ENCODE data around the gene CACNB3. TPM values are rescaled to one million over a fixed set of nuclear protein-coding genes. Genes with fewer than 3 reads are reported as not detected.

CACNB3 gene
- total and polyA plus RNA-seq, 2 of the 13 experiments (the other 11 are each of a cell fraction or from before 2014, with no cell fraction given) = 0.29 to 0.54 TPM

DNA sequence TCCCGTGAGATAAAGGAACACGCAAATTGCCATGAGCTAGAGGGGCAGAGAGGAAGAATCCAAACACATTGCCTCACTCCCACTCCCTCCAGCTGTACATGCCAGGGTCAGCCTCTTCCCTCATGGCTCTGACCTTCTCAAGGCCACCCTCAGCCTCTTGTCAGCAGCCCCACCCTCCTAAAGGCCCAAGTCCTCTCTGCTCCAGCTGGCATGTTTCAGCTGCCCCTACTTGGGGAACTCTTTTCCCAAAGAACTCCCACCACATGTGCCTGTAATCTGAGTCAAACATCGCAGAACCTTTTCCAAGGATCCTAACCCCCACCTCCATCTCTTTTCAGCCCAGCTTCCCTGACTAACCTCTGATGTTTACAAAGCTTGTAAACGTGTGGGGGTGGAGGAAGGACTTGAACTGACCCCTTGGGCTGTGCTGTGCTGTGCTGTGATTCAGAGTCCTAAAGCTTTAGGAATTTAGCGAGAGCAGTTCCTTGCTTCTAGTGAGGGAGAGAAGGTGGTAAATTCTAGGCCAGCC is 7.3 kb upstream of the CACNB3 start (continued):
- TF ChIP-seq, protein P1, sequence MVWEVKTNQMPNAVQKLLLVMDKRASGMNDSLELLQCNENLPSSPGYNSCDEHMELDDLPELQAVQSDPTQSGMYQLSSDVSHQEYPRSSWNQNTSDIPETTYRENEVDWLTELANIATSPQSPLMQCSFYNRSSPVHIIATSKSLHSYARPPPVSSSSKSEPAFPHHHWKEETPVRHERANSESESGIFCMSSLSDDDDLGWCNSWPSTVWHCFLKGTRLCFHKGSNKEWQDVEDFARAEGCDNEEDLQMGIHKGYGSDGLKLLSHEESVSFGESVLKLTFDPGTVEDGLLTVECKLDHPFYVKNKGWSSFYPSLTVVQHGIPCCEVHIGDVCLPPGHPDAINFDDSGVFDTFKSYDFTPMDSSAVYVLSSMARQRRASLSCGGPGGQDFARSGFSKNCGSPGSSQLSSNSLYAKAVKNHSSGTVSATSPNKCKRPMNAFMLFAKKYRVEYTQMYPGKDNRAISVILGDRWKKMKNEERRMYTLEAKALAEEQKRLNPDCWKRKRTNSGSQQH (CRISPR knock-in tag; IDR thresholded peaks at IDR 0.05; ENCODE audit: low read depth) = no peak
- TF ChIP-seq GPN1 (CRISPR knock-in tag; IDR thresholded peaks at IDR 0.05; ENCODE audit: borderline replicate concordance) (no peak), SUZ12 (IDR thresholded peaks at IDR 0.05; ENCODE audit: low read depth, low read length) (no peak), RAD21 (CRISPR knock-in tag; IDR thresholded peaks at IDR 0.05) (no peak), ZFP36L1 (CRISPR knock-in tag; IDR thresholded peaks at IDR 0.05) (no peak), TBP (CRISPR knock-in tag; IDR thresholded peaks at IDR 0.05) (no peak), ZNF567 (CRISPR knock-in tag; IDR thresholded peaks at IDR 0.05; ENCODE audit: borderline replicate concordance) (no peak), ZNF331 (CRISPR knock-in tag; IDR thresholded peaks at IDR 0.05) (0 out of 2 replicates have a peak, but pooled peaks have one; percentile 47), ZSCAN30 (CRISPR knock-in tag; IDR thresholded peaks at IDR 0.05) (no peak), ZMYM4 (CRISPR knock-in tag; IDR thresholded peaks at IDR 0.05) (no peak), ZFP82 (CRISPR knock-in tag; IDR thresholded peaks at IDR 0.05; ENCODE audit: borderline replicate concordance) (no peak)
- TF ChIP-seq, protein P2, sequence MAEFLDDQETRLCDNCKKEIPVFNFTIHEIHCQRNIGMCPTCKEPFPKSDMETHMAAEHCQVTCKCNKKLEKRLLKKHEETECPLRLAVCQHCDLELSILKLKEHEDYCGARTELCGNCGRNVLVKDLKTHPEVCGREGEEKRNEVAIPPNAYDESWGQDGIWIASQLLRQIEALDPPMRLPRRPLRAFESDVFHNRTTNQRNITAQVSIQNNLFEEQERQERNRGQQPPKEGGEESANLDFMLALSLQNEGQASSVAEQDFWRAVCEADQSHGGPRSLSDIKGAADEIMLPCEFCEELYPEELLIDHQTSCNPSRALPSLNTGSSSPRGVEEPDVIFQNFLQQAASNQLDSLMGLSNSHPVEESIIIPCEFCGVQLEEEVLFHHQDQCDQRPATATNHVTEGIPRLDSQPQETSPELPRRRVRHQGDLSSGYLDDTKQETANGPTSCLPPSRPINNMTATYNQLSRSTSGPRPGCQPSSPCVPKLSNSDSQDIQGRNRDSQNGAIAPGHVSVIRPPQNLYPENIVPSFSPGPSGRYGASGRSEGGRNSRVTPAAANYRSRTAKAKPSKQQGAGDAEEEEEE (CRISPR knock-in tag; IDR thresholded peaks at IDR 0.05; ENCODE audit: borderline replicate concordance) = no peak
- TF ChIP-seq, protein P3, sequence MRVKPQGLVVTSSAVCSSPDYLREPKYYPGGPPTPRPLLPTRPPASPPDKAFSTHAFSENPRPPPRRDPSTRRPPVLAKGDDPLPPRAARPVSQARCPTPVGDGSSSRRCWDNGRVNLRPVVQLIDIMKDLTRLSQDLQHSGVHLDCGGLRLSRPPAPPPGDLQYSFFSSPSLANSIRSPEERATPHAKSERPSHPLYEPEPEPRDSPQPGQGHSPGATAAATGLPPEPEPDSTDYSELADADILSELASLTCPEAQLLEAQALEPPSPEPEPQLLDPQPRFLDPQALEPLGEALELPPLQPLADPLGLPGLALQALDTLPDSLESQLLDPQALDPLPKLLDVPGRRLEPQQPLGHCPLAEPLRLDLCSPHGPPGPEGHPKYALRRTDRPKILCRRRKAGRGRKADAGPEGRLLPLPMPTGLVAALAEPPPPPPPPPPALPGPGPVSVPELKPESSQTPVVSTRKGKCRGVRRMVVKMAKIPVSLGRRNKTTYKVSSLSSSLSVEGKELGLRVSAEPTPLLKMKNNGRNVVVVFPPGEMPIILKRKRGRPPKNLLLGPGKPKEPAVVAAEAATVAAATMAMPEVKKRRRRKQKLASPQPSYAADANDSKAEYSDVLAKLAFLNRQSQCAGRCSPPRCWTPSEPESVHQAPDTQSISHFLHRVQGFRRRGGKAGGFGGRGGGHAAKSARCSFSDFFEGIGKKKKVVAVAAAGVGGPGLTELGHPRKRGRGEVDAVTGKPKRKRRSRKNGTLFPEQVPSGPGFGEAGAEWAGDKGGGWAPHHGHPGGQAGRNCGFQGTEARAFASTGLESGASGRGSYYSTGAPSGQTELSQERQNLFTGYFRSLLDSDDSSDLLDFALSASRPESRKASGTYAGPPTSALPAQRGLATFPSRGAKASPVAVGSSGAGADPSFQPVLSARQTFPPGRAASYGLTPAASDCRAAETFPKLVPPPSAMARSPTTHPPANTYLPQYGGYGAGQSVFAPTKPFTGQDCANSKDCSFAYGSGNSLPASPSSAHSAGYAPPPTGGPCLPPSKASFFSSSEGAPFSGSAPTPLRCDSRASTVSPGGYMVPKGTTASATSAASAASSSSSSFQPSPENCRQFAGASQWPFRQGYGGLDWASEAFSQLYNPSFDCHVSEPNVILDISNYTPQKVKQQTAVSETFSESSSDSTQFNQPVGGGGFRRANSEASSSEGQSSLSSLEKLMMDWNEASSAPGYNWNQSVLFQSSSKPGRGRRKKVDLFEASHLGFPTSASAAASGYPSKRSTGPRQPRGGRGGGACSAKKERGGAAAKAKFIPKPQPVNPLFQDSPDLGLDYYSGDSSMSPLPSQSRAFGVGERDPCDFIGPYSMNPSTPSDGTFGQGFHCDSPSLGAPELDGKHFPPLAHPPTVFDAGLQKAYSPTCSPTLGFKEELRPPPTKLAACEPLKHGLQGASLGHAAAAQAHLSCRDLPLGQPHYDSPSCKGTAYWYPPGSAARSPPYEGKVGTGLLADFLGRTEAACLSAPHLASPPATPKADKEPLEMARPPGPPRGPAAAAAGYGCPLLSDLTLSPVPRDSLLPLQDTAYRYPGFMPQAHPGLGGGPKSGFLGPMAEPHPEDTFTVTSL (CRISPR knock-in tag; IDR thresholded peaks at IDR 0.05; ENCODE audit: borderline replicate concordance) = no peak
- TF ChIP-seq, protein P4, sequence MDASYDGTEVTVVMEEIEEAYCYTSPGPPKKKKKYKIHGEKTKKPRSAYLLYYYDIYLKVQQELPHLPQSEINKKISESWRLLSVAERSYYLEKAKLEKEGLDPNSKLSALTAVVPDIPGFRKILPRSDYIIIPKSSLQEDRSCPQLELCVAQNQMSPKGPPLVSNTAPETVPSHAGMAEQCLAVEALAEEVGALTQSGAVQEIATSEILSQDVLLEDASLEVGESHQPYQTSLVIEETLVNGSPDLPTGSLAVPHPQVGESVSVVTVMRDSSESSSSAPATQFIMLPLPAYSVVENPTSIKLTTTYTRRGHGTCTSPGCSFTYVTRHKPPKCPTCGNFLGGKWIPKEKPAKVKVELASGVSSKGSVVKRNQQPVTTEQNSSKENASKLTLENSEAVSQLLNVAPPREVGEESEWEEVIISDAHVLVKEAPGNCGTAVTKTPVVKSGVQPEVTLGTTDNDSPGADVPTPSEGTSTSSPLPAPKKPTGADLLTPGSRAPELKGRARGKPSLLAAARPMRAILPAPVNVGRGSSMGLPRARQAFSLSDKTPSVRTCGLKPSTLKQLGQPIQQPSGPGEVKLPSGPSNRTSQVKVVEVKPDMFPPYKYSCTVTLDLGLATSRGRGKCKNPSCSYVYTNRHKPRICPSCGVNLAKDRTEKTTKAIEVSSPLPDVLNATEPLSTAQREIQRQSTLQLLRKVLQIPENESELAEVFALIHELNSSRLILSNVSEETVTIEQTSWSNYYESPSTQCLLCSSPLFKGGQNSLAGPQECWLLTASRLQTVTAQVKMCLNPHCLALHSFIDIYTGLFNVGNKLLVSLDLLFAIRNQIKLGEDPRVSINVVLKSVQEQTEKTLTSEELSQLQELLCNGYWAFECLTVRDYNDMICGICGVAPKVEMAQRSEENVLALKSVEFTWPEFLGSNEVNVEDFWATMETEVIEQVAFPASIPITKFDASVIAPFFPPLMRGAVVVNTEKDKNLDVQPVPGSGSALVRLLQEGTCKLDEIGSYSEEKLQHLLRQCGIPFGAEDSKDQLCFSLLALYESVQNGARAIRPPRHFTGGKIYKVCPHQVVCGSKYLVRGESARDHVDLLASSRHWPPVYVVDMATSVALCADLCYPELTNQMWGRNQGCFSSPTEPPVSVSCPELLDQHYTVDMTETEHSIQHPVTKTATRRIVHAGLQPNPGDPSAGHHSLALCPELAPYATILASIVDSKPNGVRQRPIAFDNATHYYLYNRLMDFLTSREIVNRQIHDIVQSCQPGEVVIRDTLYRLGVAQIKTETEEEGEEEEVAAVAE (CRISPR knock-in tag; IDR thresholded peaks at IDR 0.05; ENCODE audit: borderline replicate concordance) = no peak
- TF ChIP-seq, protein P5, sequence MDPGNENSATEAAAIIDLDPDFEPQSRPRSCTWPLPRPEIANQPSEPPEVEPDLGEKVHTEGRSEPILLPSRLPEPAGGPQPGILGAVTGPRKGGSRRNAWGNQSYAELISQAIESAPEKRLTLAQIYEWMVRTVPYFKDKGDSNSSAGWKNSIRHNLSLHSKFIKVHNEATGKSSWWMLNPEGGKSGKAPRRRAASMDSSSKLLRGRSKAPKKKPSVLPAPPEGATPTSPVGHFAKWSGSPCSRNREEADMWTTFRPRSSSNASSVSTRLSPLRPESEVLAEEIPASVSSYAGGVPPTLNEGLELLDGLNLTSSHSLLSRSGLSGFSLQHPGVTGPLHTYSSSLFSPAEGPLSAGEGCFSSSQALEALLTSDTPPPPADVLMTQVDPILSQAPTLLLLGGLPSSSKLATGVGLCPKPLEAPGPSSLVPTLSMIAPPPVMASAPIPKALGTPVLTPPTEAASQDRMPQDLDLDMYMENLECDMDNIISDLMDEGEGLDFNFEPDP (CRISPR knock-in tag; conservative IDR thresholded peaks at IDR 0.05) = no peak
